RKO (cell line): ENCODE measurements around the gene CCL13.
A peak's percentile ranks its signal among the peaks of the same experiment; 100 is the strongest.
"Not testable (repeated sequence)": the region's sequence is repeated elsewhere in the genome, so short reads cannot be mapped to it uniquely, and the experiment has no call there.

ENCODE experiments used
- DNase-seq: peaks from one replicate; pipeline ENCODE4 v3.0.0-alpha.2; 2016; ENCODE audit warnings: low spot score

Gene CCL13

DNA sequence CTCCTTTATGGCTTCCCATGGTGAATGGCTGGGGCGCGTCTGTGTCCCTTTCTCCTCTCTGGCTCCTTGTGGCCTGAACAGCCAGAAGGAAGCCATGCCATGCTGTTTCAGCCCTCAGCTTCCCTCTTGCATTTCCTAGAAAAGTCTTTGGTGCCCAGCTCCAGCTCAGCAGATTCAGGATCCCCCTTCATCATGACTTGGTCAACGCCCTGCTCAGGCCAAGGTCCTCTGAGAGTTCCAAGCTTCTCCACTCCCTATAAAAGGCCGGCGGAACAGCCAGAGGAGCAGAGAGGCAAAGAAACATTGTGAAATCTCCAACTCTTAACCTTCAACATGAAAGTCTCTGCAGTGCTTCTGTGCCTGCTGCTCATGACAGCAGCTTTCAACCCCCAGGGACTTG is at the start of gene CCL13:
TSS of gene CCL13 (plus strand) at position 287 of the 400 bp plus-strand sequence. CDS start at position 334, 47 bp downstream.
- no peak for DNase-seq

DNA sequence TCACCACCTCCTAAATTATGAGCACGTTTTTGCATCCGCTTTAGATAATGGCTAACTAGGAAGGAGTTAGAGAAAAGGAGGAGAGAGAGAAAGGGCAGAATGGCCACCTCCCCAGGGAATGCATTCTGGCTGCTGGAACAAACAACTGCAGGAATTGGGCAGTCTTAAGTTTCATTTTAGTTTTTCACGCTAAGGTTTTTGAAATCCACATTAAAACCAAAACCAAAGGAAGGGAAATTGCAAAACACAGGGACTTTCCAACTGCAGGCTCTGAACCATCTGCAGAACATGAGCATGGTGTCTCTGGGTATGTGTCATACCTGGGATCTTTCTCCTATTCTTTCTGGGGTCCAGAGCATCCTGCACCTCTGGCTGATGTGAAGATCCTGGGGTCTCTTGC is 49.2 kb upstream of the CCL13 start:
- DNase-seq = no peak

DNA sequence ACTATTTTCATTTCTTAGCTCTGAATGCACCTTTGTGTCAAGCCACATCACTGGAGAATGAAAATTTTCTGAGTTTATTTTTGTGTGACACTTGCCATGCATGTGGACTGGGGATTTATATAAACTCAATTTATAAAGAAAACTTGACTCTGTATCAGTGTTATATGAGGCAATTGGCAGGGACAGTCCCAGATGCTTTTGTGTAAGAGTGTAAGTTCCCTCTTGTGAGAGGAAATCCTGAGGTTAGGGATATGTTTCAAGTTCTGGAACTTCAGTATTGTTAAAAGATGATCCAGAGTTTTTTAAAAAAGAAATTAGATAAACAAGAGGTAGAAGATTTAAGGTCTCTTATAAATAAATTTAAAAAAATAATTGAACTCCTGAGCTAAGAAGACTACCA is 47.9 kb upstream of the CCL13 start:
- no peak for DNase-seq

DNA sequence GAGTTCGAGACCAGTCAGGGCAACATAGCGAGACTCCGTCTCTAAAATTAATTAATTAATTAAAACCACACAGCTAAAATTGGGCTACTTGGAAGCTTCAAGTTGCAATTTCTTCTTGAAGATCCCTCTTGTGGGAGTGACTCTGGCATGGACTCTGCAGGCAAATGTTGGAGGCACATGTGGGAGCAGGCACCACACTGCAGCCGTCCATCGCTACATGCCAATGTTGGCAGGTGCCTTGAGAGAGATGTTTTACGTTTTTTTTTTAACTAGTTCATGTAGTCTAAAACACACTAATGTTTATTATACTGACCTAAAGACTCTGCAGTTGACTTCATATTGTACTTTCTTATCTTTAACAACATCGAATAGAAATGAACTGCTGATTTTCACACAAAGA is 45.0 kb upstream of the CCL13 start:
- DNase-seq = no peak

DNA sequence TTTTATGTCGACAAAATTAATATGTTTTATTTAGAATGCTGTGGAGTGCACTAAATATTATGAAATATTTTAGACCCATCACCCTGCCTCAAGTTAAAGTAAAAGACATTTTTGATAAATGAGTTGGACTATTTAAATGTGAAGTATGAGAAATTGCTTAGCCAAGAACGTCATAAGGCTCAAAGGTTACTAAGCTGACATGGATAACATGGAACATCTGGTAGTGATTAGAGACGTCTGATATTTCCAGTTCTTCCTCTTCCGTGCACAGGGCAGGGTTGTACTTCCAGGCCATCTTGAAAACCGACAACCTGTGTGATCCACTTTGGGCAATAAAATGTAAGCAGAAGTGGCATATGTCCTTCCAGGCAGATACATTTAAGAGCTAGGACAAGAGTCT is 44.2 kb upstream of the CCL13 start:
- no peak for DNase-seq

DNA sequence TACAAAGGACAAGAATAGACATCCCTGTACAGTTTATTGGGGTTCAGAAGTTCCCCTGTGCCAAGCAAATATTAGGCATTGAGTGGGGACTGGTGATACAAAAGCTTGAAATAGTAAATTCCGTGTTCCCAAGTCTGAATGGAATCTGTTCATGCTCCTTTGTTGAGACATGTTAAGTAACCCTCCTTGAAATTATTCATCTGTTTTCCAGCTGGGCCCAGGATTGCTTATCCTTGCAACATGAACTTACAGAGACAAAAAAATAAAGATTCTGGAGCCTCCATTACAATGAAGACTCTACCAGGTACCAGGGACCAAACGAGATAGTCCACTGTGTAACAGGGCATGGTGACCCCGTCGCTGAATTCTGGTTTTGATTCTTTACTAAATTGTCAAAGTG is 43.1 kb upstream of the CCL13 start:
- DNase-seq = no peak

DNA sequence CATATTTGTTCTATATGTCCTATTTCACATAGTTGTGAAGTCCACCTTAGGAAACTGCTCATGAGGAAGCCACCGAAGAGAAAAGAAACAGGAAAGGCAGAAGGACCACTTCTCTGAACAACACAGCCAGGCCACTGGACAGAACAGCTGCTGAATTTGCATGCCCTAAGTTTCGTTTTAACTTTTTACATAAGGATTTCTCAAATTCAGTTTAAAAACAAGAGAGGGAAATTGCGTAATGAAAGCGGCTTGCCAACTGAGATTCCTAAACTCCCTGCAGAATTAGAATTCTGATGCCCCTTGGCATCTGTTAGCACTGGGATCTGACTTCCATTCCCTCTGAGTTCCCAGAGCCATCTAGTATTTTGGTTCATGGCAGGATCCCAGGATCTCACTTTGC is 42.0 kb upstream of the CCL13 start:
- DNase-seq = no peak

DNA sequence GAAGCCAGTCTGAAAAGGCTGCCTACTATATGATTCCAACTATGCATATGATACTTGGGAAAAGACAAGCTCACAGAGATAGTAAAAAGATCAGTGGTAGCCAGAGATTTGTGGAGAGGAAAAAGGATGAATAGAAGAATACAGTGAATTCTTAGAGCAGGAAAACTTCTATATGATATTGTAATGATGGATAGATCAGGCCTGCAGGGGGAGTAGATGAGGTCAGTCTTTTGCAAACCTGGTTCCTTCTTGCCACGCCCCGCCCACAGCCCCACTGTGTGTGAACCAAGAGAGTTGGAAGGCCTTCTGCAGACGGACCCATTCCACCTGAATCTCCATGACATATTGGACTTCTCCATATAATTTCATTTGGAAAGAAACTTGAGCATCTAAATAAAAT is 37.8 kb upstream of the CCL13 start:
- DNase-seq = peak; percentile 1

DNA sequence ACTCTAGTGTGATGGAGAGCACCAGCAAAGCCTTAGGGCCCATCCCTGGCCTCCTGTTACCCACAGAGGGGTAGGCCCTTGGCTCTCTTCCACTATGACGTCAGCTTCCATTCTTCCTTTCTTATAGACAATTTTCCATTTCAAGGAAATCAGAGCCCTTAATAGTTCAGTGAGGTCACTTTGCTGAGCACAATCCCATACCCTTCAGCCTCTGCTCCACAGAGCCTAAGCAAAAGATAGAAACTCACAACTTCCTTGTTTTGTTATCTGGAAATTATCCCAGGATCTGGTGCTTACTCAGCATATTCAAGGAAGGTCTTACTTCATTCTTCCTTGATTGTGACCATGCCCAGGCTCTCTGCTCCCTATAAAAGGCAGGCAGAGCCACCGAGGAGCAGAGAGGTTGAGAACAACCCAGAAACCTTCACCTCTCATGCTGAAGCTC is 37.2 kb upstream of the CCL13 start, which contains the start of gene CCL8:
TSS of gene CCL8 (plus strand) at position 397 of the 445 bp plus-strand sequence. CDS start 67 bp downstream, outside the sequence.
- no peak for DNase-seq

DNA sequence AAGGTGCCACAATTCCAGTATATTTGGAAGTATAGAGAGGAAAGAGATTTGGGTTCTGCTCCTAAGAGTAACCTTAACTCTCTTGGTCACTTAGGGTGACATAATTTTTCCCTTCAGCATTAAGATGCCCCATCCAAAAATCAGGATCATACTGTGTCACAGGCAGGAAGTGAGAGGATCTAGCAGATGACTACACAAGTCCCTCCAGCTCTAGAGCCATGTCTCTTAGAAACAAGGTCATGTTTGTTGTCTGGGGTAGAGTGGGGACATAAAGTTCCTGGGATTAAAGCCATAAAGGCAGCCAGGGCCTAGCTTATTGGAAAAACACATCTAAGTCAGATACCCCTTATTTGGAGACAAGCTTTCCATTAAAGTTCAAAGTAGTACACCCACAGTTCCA is 34.3 kb upstream of the CCL13 start:
- no peak for DNase-seq

DNA sequence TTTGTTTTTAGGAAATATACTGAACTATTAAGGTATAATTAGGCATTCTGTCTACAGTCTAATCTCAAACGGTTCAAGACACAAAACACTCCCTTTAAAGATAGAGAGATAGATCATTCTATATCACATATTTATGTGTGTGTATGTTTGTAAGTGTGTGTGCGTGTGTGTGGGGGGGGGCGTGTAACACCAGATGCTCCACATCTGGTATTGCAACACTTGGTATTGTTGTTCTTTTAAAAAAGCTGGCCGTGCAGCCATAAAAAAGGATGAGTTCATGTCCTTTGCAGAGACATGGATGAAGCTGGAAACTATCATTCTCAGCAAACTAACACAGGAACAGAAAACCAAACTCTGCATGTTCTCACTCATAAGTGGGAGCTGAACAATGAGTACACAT is 28.7 kb upstream of the CCL13 start:
- DNase-seq = not testable (repeated sequence)

DNA sequence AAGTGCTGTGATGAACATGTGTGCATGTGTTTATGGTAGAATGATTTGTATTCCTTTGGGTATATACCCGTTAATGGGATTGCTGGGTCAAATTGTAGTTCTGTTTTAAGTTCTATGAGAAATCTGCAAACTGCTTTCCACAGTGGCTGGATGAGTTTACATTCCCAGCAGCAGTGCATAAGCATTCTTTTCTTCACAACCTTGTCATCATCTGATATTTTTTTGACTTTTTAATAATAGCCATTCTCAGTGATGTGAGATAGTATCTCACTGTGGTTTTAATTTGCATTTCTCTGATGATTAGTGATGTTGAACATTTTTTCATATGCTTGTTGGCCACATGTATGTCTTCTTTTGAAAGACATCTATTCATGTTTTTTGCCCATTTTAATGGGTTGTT is 18.6 kb upstream of the CCL13 start:
- DNase-seq = no peak

DNA sequence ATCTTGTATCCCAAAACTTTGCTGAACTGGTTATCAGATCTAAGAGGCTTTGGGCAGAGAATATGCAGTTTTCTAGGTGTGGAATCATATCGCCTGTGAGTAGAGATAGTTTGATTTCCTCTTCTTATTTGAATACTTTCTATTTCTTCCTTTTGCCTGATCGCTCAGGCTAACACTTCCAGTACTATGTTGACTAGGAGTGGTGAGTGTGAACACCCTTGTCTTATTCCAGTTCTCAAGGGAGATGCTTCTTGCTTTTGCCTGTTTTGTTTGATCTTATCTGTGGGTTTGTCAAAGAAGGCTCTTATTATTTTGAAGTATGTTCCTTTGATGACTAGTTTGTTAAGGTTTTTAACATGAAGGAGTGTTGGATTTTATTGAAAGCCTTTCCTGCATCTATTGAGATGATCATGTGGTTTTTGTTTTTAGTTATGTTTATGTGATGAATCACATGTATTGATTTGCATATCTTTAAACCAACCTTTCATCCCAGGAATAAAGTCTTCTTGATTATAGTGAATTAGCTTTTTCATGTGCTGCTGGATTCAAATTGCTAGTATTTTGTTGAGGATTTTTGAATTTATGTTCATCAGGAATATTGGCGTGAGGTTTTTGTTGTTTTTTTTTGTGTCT is 17.0 kb upstream of the CCL13 start:
- no peak for DNase-seq

DNA sequence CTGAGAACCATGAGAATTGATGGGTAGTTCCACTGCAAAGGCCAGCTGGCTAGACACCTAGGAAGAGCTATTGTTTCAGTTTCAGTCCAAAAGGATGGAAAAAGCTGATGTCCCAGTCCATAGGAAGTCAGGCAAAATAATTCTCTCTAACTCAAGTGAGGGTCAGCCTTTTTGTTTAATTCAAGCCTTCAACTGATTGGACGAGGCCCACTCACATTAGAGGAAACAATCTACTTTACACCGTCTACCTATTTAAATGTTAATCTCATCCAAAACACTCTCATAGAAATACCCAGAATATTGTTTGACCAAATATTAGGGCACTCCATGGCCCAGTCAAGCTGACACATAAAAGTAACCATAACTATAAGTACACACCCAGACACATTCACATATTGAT is 14.4 kb upstream of the CCL13 start:
- no peak for DNase-seq

DNA sequence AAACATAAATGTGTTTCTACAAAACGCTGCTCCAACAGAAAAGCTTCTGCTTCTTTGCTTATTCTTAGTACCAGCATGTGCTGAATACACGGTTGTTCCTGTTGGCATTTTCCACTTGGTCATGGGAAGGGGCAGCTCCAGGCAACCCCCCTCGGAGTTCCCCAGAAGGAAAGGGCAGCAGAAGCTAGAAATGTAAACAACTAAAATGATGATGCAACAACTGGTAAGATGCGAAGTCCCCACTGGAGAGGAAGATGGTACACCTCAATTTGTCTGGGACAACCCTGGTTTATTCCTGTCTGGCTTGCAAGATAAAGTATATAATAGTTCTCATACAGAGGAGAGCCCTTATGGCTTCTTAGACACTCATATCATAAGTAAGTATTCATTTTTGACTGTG is 9.2 kb upstream of the CCL13 start:
- no peak for DNase-seq

DNA sequence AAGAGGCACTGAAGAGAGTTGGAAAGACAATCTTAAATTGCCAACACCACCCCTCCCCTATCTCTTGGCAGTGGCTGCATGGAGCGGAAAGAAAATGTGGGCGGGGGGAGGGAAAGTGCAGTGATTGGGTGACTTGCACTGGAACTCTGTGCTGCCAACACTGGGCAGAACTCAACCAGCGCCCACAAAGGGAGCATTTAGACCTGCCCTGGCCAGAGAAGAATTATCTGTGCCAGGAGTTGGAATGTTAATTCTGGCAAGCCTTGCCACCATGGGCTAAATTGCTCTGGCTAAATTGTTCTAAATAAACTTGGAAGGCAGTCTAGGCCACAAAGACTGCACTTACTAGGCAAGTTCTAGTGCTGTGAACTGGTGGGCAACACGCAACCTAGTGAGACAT is 6.5 kb upstream of the CCL13 start:
- no peak for DNase-seq

DNA sequence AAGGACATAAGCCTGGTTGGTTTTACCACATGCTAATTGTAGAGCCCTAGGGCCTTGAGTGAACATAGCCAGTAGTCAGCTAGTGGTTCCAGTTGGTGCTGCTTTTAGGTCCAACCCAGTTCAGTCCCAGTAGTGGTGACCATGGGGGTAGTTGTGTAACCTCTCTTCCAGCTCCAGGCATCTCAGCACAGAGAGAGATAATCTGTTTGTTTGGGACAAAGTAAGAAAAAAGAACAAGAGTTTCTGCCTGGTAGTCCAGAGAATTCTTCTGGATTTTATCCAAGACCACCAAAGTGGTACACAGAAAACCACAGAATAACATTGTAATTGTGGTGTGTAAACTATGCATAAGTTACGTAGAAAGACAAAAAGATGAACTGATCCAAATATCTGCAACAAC is 5.2 kb upstream of the CCL13 start:
- DNase-seq = no peak

DNA sequence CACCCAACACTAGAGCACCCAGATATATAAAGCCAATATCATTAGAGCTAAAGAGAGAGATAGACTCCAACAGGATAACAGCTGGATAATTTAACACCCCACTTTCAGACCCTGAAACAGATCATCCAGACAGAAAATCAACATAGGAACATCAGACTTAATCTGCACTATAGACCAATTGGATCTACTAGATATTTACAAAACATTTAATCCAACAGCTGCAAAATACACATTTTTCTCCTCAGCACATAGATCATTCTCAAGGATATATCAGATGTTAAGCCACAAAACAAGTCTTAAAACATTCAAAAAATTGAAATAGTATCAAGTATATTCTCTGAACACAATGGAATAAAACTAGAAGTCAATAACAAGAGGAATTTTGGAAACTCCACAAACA is 4.1 kb upstream of the CCL13 start:
- DNase-seq = no peak

DNA sequence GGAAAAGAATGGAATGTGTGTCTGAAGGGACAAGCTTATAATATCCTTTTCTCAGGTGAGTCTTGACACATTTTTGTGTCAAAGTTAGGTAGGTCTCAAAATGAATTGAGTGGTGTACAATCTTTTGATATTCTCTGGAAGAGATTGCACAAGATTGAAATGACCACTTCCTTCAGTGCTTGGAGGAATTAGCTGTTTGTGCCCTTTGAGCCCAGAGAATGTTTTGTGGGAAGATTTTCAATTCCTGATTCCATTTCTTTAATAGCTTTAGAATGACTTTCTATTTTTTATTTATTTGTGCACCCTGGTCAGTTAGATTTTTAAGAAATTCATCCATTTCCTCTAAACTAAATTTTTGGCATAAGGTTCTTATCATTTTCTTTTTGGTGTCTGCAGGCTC is 1.6 kb upstream of the CCL13 start:
- no peak for DNase-seq

DNA sequence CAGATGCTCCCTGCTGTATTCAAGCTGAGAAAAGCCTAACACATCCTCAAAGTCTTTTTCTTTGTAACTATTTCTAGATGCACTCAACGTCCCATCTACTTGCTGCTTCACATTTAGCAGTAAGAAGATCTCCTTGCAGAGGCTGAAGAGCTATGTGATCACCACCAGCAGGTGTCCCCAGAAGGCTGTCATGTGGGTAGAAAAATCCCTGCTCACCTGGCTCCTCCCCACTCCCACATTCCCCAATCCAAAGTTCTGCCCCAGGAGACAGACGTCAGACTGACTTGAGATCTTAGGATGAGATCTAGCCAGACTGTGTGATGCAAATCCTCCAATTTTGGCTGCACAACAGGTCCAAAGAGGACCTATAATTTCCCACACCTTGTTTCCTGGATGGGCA is 1.1 kb downstream of the CCL13 start:
- DNase-seq = no peak

DNA sequence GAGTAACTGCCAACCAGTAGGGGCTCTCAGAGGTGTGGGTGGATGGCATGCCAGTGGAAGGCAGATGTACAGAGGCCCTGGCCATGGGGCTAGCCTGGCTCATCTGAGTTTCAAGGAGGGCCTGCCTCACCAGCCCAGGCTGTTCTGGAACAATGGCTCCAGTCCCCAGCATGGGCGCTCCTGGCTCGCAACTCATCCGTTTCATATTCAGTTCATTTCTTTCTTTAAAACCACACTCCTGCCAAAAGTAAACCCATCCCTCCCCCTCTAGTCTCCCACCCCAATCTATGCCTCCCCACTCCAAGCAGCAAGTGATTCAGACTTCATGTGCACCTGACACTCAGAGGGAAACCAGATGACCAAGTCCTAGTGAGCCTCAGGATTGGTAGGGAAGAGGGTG is 2.4 kb downstream of the CCL13 start:
- no peak for DNase-seq

DNA sequence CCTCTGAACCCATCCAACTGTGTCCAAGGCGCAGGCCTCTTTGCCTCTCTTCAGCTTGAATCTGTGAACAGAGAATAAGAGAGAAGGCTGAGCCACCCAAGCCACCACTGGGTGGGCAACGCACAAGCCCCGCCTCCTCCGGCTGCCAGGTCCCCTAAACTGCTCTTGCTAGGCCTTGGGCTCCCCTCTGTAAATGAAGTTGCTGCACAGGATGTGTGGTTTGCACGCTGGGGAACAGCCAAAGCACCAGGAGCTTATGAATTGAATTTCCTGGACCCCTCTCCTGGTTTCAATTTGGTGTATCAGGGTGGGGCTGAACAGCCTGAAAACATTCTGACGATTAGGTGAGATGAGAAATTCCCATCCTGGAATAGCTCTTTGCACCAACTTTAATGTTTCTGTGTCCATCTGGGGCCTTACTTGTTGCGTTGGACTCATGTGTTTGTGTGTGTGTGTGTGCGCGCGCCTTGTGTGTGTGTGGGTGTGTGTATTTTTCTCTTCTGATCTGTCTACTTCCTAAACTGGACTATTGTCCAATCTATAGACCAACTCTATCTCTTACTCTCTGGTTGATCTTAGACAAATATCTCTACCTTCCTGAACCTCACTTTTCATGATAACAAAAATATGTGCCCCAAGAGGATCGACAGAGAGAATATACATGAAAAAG is 4.5 kb downstream of the CCL13 start:
- DNase-seq = no peak

DNA sequence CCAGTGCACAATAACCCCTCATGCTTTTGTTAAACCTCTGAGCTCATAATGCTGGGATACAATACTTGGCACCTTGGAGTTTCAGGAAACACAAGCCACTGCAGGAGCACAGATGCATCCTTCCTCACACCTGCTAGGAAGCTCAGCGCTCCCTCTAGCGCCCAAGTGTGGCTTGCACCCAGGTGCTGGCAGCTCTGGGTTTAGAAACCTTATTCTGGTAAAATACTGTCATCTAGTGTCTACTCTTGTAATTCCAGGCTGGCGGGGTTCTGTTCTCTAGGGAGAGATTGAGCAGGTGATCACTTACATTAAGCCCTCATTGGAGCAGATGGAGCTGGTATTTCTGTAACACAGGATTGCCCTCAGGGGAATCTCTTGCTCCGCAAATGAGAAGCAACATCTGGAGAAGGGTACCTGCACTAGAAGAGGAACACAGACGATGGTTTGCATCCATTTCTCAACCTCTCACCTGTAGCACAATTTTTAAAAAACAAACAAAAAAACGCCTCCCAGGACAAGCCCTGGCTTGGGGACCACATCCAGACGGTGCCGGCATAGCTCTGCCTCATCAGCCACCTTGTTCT is 5.3 kb downstream of the CCL13 start:
- DNase-seq = peak; percentile 81
